Lower leg skin (tissue), 3 donors: Measurements from ENCODE around the gene HHEX.

Experiments used
- CTCF ChIP-seq, 3 donors: fragments of 450-650 bp; IDR thresholded peaks; one replicate each; pipeline ENCODE4 v1.5.1; 2016; ENCODE audit warnings: antibody characterized with exemption in 3 of 3, mild to moderate bottlenecking in 3 of 3, moderate library complexity in 2 of 3
- POLR2A ChIP-seq, 2 donors: fragments of 450-650 bp; IDR thresholded peaks; one replicate each; pipeline ENCODE4 v1.6.1; 2016 to 2017; ENCODE audit warnings: antibody characterized with exemption in 2 of 2, mild to moderate bottlenecking in 1 of 2, moderate library complexity in 1 of 2

- no peak for TF ChIP-seq CTCF (IDR thresholded peaks at IDR 0.05)
- no peak for TF ChIP-seq POLR2A (IDR thresholded peaks at IDR 0.05)
Measured at GRCh38 chr10:92737484-92737883, 47.7 kb downstream of the HHEX start.
